ENCODE data around the gene WDR19. TPM values are rescaled to one million over a fixed set of nuclear protein-coding genes. Genes with fewer than 3 reads are reported as not detected.

Gene WDR19
- total RNA-seq, 1 donor from 2014 or later: 86.3 TPM

- no peaks in the 10 kb centered on the region for H3K4me1 Mint-ChIP-seq
- no peak overlapping the region for H2AFZ ChIP-seq (replicated peaks)
- no peak overlapping the region for H3K27ac ChIP-seq
- H3K79me2 ChIP-seq (ENCODE audit: low read depth): no peaks in the 10 kb centered on the region
- H3K9me3 Mint-ChIP-seq: no peaks in the 10 kb centered on the region
- H3K4me2 ChIP-seq: no peak overlapping the region
- H4K20me1 ChIP-seq (ENCODE audit: low read depth): no peaks in the 10 kb centered on the region
- H3K4me3 ChIP-seq: no peak overlapping the region
- H3K27me3 ChIP-seq: no peaks in the 10 kb centered on the region
- no peak for DNase-seq (ENCODE audit: low spot score)
- no peak overlapping the region for H3K9ac ChIP-seq
- no peaks in the 10 kb centered on the region for H3K4me1 ChIP-seq
- TF ChIP-seq EZH2 (IDR thresholded peaks at IDR 0.05): no peak
- TF ChIP-seq, protein P1, sequence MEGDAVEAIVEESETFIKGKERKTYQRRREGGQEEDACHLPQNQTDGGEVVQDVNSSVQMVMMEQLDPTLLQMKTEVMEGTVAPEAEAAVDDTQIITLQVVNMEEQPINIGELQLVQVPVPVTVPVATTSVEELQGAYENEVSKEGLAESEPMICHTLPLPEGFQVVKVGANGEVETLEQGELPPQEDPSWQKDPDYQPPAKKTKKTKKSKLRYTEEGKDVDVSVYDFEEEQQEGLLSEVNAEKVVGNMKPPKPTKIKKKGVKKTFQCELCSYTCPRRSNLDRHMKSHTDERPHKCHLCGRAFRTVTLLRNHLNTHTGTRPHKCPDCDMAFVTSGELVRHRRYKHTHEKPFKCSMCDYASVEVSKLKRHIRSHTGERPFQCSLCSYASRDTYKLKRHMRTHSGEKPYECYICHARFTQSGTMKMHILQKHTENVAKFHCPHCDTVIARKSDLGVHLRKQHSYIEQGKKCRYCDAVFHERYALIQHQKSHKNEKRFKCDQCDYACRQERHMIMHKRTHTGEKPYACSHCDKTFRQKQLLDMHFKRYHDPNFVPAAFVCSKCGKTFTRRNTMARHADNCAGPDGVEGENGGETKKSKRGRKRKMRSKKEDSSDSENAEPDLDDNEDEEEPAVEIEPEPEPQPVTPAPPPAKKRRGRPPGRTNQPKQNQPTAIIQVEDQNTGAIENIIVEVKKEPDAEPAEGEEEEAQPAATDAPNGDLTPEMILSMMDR (IDR thresholded peaks at IDR 0.05): no peak
- no peak for TF ChIP-seq EZH2phosphoT487 (IDR thresholded peaks at IDR 0.05)
- no peak overlapping the region for H3K4me3 Mint-ChIP-seq
- peaks cover 23% of the 10 kb centered on the region for H3K36me3 Mint-ChIP-seq
- peaks cover 2% of the 10 kb centered on the region for H3K27me3 Mint-ChIP-seq (ENCODE audit: insufficient read depth, low read depth)
- no peaks in the 10 kb centered on the region for H3F3A ChIP-seq (ENCODE audit: low read depth)
- peaks cover 14% of the 10 kb centered on the region for H3K36me3 ChIP-seq
- H3K9me3 ChIP-seq (ENCODE audit: low read depth): no peaks in the 10 kb centered on the region
- no peak overlapping the region for H3K27ac Mint-ChIP-seq
Observed at GRCh38 chr4:39312816-39313215, 130.5 kb downstream of the WDR19 start.

GRCh38 chr4:39319676-39320075 lies 137.3 kb downstream of the WDR19 start:
- no peak for TF ChIP-seq EZH2 (IDR thresholded peaks at IDR 0.05)
- TF ChIP-seq, protein P1 (IDR thresholded peaks at IDR 0.05): no peak
- no peak for TF ChIP-seq EZH2phosphoT487 (IDR thresholded peaks at IDR 0.05)
- H3K27me3 Mint-ChIP-seq (ENCODE audit: insufficient read depth, low read depth): no peaks in the 10 kb centered on the region
- Histone ChIP-seq H3K27ac (no peak overlapping the region), H3K9ac (no peak overlapping the region), H3K79me2 (ENCODE audit: low read depth) (no peaks in the 10 kb centered on the region), H3K4me1 (no peaks in the 10 kb centered on the region), H3K27me3 (no peaks in the 10 kb centered on the region), H2AFZ (replicated peaks) (no peak overlapping the region), H3K4me2 (no peak overlapping the region), H4K20me1 (ENCODE audit: low read depth) (no peaks in the 10 kb centered on the region), H3K36me3 (peaks cover 20% of the 10 kb centered on the region), H3F3A (ENCODE audit: low read depth) (no peaks in the 10 kb centered on the region), H3K4me3 (no peak overlapping the region), H3K9me3 (ENCODE audit: low read depth) (no peaks in the 10 kb centered on the region)
- H3K4me1 Mint-ChIP-seq: no peaks in the 10 kb centered on the region
- H3K9me3 Mint-ChIP-seq: no peaks in the 10 kb centered on the region
- H3K4me3 Mint-ChIP-seq: no peak overlapping the region
- H3K36me3 Mint-ChIP-seq: peaks cover 11% of the 10 kb centered on the region
- DNase-seq (ENCODE audit: low spot score): no peak
- H3K27ac Mint-ChIP-seq: no peak overlapping the region

- Histone ChIP-seq H3F3A (ENCODE audit: low read depth) (no peaks in the 10 kb centered on the region), H3K36me3 (peaks cover 20% of the 10 kb centered on the region), H3K9me3 (ENCODE audit: low read depth) (no peaks in the 10 kb centered on the region), H3K4me2 (no peak overlapping the region), H3K4me1 (no peaks in the 10 kb centered on the region), H3K79me2 (ENCODE audit: low read depth) (no peaks in the 10 kb centered on the region), H3K27ac (no peak overlapping the region), H3K27me3 (no peaks in the 10 kb centered on the region), H2AFZ (replicated peaks) (no peak overlapping the region), H3K4me3 (no peak overlapping the region), H4K20me1 (ENCODE audit: low read depth) (no peaks in the 10 kb centered on the region), H3K9ac (no peak overlapping the region)
- Mint-ChIP-seq H3K27ac (no peak overlapping the region), H3K36me3 (peaks cover 15% of the 10 kb centered on the region), H3K4me1 (no peaks in the 10 kb centered on the region), H3K4me3 (no peak overlapping the region), H3K27me3 (ENCODE audit: insufficient read depth, low read depth) (no peaks in the 10 kb centered on the region), H3K9me3 (no peaks in the 10 kb centered on the region)
- DNase-seq (ENCODE audit: low spot score): no peak
- no peak for TF ChIP-seq EZH2 (IDR thresholded peaks at IDR 0.05)
- TF ChIP-seq, protein P1 (IDR thresholded peaks at IDR 0.05): no peak
- no peak for TF ChIP-seq EZH2phosphoT487 (IDR thresholded peaks at IDR 0.05)
Observed at GRCh38 chr4:39320381-39321115, 138.2 kb downstream of the WDR19 start.

Data from neural progenitor cell (in vitro differentiated cells).